ENCODE data around the gene OLFML1. TPM values are rescaled to one million over a fixed set of nuclear protein-coding genes. Genes with fewer than 3 reads are reported as not detected.

The OLFML1 gene
- total RNA-seq, 4 donors from 2014 or later = 1.7 to 4.0 (median 2.4) TPM

GRCh38 chr11:7555052-7555699 lies 69.9 kb downstream of the OLFML1 start:
- in situ Hi-C loops (cut with MboI; ENCODE audit: low sequenced_read_pairs in 4 of 4) (no loop called here), intact Hi-C loops (cut with DNase I; ENCODE audit: low total_unique reads) (loop anchor here (2.0 kb wide), 1 partner anchor 42 kb away; the partner anchor contains the start of gene PPFIBP2)
- peak overlapping the region; percentile 80 to 89 (median 82) for H3K27ac ChIP-seq
- ATAC-seq (peak; percentile 97), DNase-seq (peak; percentile 84 to 87)
- TF ChIP-seq CTCF (IDR thresholded peaks at IDR 0.05 in 4 of 5, conservative IDR thresholded peaks at IDR 0.05 in 1 of 5) = no peak
- no peak for TF ChIP-seq POLR2A (IDR thresholded peaks at IDR 0.05)
- no peaks in the 10 kb centered on the region for H3K36me3 ChIP-seq
- peaks cover 48 to 60% of the 10 kb centered on the region in 2 donors for H3K4me1 ChIP-seq
- H3K4me3 ChIP-seq = no peak overlapping the region
- H3K27me3 ChIP-seq = no peaks in the 10 kb centered on the region
- H3K9me3 ChIP-seq = no peaks in the 10 kb centered on the region

- H3K27ac ChIP-seq = peak overlapping the region in 1 of 4 donors; percentile 15
- no peak overlapping the region for H3K4me3 ChIP-seq
- no peaks in the 10 kb centered on the region for H3K9me3 ChIP-seq
- no peak for TF ChIP-seq CTCF (IDR thresholded peaks at IDR 0.05 in 4 of 5, conservative IDR thresholded peaks at IDR 0.05 in 1 of 5)
- TF ChIP-seq POLR2A (IDR thresholded peaks at IDR 0.05) = no peak
- in situ Hi-C loops (cut with MboI; ENCODE audit: low sequenced_read_pairs in 4 of 4) (no loop called here), intact Hi-C loops (cut with DNase I; ENCODE audit: low total_unique reads) (no loop called here)
- H3K36me3 ChIP-seq = no peaks in the 10 kb centered on the region
- DNase-seq = no peak
- H3K27me3 ChIP-seq = no peaks in the 10 kb centered on the region
- no peak for ATAC-seq
- H3K4me1 ChIP-seq = peaks cover 36 to 42% of the 10 kb centered on the region in 2 donors
These were observed 72.7 kb downstream of the OLFML1 start for GRCh38 chr11:7558046-7558445.

GRCh38 chr11:7559398-7560283 lies 74.3 kb downstream of the OLFML1 start:
- no peak for TF ChIP-seq CTCF (IDR thresholded peaks at IDR 0.05 in 4 of 5, conservative IDR thresholded peaks at IDR 0.05 in 1 of 5)
- no peak for TF ChIP-seq POLR2A (IDR thresholded peaks at IDR 0.05)
- ATAC-seq (no peak), DNase-seq (no peak)
- peaks cover 29% of the 10 kb centered on the region in 2 donors for H3K4me1 ChIP-seq
- no peak overlapping the region for H3K4me3 ChIP-seq
- H3K27ac ChIP-seq = no peak overlapping the region
- no peaks in the 10 kb centered on the region for H3K27me3 ChIP-seq
- in situ Hi-C loops (cut with MboI; ENCODE audit: low sequenced_read_pairs in 4 of 4) (no loop called here), intact Hi-C loops (cut with DNase I; ENCODE audit: low total_unique reads) (loop anchor here (10.0 kb wide), 1 partner anchor 55 kb away; no protein-coding TSS in a partner anchor)
- no peaks in the 10 kb centered on the region for H3K9me3 ChIP-seq
- H3K36me3 ChIP-seq = no peaks in the 10 kb centered on the region

Other genes with a start within 250 kb of the OLFML1 start
- under 1 TPM in 1 of 4 donors, not detected in 3; 0.09 TPM for gene SYT9, start 233.6 kb upstream of the OLFML1 start, total RNA-seq
- 10 to 100 TPM; 10.5 to 33.5 (median 25.4) TPM for gene PPFIBP2, start 28.5 kb downstream of the OLFML1 start, total RNA-seq
- gene CYB5R2, start 188.0 kb downstream of the OLFML1 start, total RNA-seq = 1 to 10 TPM in 3 of 4 donors, under 1 TPM in 1; 1.00 to 3.9 (median 3.1) TPM
- not detected for gene OVCH2, start 221.0 kb downstream of the OLFML1 start, total RNA-seq

Data from gastrocnemius medialis (tissue), 4 donors.